GM19328 (cell line): ENCODE measurements around the gene LGALS7B.
"Not testable (repeated sequence)": the region's sequence is repeated elsewhere in the genome, so short reads cannot be mapped to it uniquely, and the experiment has no call there.

Source experiments
- ATAC-seq: cut with Tn5 transposase; IDR thresholded peaks from one replicate; pipeline ENCODE4 v1.9.1; 2021; ENCODE audit warnings: mild to moderate bottlenecking, moderate library complexity; ENCODE audit not compliant: unreplicated experiment

The LGALS7B gene

DNA sequence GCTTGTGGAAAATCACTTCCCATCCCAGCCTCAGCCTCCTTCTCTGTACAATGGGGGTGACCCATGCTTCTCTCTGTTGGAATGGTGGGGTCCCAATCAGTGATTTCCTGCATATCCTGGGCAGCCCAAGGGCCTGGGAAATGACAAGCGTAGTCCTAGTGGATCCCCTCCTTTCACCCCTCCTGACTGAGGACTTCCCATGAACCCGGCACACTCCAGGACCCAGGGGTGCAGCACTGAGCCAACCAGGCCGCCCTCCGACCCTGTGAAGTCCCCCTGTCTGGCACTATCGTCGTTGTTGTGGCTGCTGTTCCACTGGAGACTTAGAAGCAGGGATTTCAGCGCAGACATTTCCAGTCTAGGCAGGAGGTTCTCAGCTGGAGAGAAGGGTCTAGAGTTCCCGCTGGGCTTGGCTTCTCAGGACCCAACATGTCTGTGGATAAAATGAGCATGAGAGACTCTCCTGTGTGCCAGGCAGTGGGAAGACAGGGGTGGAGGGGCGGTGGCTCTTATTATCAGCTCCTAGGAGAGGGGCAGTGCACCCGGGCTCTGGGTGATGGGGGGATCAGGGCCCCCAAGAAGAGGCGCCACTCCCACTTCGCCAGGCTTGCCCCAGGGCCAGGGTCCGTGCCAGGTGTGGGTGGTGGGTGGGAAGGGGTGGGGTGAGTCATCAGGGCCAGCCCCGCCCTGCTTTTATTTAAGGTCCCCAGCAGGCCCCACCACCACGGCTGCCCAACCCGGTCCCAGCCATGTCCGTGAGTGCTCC is at the start of gene LGALS7B:
Gene LGALS7B (plus strand): TSS at position 723 of the 766 bp plus-strand sequence. CDS start 27 bp downstream, at position 750.
- ATAC-seq = no peak

DNA sequence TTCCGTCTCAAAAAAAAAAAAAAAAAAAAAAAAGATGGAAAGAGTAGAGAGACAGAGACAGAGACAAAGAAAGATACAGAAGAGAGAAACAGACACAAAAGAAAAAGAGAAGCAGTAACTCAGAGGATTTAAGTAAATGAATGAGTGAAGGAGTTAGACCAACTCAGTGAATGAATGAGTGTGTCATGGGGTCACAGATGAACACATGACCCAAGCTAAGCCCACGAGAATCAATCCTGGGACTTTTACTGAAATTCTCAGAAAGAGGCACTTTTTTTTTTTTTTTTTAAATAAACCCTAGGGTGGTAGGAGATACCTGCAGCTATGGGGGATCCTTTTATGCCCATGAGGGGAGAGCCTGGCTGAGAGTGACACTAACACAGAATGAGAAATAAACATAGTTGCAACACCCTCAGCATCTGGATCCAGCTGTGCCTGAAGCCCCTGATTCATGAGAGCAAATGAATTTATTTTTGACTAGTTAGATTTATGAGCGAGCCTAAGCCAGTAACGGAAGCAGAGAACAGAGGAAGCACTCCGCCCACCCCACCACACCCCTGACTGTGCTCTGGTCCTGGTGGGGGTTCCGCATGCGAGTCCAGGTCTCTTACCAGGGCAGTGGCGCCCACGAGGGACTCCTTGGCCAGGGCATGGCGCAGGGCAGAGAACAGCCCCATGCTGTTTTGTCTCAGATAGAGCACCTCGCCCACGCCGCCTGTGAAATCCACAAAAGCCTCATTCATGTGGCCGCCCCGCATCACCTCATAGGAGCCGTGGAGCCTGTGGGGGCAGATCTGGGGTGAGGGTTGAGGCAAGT is 49.4 kb upstream of the LGALS7B start:
- no peak for ATAC-seq

DNA sequence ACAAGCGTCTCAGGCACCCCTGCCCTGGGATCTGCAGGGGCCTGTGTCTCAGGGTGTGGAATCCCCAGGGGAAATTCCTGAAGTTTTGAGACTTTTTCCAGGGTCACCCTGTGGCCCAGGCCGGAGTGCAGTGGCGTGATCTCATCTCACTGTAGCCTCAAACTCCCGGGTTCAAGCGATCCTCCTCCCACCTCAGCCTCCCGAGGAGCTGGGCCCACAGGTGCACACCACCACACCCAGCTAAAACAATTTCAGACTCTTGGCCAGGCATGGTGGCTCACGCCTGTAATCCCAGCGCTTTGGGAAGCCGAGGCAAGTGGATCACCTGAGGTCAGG is 48.8 kb upstream of the LGALS7B start:
- ATAC-seq = no peak

DNA sequence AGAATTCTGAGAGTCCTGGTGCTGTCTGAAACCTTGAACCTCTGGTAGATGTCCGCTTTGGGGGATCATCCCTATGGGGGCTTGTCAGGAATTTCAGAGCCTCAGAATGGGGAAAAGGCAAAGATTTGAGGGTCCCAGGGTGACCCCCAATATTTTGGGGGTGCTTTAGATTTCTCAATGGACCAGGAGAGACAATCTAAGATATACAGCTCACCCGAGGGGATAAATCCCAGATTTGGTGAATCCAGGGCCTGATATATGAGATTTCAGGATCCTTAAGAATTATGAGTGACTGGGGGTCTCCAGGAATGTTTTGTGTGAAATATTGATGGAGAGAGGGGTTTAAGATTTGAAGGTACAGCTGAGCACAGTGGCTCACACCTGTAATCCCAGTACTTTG is 48.1 kb upstream of the LGALS7B start:
- ATAC-seq = no peak

DNA sequence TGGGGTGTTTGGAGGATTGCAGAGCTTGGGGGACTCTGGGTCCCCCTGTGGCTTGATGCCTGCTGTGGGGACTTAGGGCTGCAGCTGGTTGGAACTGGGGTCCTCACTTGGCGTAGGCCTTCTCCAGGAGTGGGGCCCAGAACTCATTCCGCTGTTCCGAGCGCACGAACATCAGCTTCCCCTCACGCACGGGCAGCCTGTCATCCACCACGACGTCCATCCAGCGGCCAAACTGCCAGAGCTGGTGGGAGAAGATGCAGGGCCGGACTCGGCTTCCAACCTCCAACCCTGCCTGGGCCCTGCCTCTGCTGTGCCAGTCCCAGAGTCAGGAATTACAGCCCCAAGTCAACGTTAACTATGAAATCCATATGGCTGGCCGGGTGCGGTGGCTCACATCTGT is 47.3 kb upstream of the LGALS7B start:
- no peak for ATAC-seq

DNA sequence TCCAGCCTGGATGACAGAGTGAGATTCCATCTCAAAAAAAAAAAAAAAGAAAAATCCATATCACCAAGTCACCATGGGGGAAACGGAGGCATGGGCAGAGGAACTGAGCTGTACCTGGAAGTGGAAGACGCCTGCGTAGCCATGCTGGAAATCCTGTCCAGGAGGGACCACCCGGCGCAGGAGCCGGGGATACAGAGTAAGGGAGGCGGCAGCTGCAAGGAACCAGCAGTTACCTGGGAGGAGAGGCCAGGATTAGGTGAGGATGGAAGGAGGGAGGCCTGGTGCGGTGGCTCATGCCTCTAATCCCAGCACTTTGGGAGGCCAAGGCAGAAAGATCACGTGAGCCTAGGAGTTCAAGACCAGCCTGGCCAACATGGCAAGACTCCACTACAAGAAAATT is 46.7 kb upstream of the LGALS7B start:
- no peak for ATAC-seq

DNA sequence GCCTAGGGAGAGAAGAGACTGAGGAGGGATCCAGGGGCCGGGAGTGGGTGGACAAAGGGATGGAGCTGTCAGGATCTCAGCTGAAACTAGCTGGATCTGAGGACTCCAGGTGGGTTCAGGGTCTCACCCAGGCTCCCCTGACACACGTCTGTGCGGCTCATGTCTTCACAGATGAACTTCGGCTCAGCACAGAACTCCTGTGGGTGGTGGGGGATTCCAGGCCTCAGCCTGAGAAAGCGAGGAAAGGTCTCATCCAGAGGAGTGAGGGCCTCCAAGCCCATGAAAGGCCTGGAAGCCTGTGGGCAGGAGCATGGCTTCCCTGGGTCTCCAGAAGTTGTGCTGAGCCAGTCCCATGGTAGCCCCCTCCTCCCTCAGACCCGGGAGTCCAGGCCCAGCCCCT is 46.1 kb upstream of the LGALS7B start:
- no peak for ATAC-seq

DNA sequence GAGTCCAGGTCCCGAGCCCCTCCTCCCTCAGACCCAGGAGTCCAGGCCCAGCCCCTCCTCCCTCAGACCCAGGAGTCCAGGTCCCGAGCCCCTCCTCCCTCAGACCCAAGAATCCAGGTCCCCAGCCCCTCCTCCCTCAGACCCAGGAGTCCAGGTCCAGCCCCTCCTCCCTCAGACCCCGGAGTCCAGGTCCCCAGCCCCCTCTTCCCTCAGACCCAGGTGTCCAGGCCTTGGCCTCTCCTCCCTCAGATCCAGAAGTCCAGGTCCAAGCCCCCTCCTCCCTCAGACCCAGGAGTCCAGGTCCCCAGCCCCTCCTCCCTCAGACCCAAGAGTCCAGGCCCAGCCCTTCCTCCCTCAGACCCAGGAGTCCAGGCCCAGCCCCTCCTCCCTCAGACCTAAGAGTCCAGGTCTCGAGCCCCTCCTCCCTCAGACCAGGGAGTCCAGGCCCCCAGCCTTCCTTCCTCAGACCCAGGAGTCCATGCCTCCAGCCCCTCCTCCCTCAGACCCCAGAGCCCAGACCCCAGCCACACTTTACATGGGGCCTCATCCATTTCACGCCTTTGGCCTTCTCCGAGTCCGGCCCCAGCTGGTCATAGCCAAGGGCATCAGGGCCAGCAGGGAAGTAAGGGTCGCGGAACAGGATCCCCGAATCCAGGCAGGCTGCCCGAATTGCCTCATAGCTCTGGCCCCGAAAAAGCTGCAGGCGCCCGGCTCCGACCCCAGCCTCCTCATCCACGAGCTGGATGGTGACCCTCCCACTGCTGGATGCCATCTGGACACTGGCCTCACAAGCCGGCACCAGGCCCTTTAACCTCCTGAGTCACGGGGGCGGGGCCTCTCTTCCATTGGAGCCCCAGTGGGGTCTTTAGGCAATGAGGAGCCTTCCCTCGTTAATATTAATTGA is 45.4 kb upstream of the LGALS7B start:
- ATAC-seq = no peak

DNA sequence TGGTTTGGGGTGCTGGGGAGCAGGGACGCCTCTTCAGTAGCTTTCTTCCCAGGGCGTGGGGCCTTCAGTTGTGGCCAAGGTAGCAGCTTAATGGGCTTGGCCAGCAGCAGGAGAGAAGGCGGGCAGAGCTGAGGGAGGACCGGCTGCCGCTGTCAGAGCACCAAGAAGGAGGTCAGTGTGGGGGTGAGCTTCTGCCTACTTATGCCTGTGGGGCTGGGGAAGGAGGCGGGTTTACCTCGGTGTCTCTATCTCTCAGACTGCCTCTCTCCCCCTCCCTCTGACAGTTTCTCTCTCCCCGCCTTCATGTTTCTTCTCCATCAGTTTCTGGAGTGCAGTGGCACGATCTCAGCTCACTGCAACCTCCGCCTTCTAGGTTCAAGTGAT is 44.7 kb upstream of the LGALS7B start, which contains the start of gene CAPN12:
Gene CAPN12 (minus strand): TSS at position 177 of the 384 bp plus-strand sequence. CDS start 309 bp downstream, outside the sequence.
- no peak for ATAC-seq

DNA sequence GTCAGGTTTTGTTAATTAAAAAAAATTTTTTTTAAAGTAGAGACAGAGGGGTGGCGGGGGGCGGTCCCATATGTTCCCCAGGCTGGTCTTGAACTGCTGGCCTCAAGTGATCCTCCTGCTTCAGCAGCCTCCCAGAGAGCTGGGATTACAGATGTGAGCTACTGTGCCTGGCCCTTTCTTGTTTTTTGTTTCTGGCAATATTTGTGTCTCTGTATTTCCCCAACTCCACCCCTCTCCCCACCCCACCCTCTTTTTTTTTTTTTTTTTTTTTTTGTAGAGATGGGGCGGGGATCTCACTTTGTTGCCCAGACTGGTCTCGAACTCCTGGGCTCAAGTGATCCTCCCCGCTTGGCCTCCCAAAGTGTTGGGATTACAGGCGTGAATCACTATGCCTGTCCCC is 44.1 kb upstream of the LGALS7B start:
- ATAC-seq = no peak

DNA sequence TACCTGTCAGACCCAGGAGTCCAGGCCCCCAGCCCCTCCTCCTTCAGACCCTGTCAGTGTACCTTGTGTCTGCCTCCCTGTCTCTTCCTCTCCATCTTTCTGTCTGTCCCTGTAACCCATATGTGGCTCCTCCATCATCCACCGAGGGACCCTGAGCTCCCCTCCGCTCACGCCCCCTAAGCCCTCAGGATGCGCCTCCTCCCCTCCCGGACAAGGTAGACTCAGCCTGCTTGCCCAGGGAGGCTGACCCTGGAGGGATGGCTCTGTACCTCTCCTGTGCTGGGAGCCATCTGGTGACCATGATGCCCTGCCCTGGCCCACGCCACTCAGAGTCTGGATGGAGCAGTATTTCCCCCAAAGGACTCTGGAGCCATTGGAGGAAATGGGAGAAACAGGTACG is 43.7 kb upstream of the LGALS7B start:
- no peak for ATAC-seq

DNA sequence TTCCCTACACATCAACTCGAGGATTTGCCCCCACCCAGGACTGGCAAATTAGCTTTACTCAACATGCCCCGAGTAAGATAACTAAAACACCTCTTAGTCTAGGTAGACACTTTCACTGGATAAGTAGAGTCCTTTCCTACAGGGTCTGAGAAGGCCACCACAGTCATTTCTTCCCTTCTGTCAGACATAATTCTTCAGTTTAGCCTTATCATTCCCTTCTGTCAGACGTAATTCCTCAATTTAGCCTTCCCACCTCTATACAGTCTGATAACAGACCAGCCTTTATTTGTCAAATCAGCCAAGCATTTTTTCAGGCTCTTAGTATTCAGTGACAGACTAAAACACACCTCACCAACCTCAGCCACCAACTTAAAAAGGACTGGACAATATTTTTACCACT is 35.2 kb upstream of the LGALS7B start:
- ATAC-seq = not testable (repeated sequence)

DNA sequence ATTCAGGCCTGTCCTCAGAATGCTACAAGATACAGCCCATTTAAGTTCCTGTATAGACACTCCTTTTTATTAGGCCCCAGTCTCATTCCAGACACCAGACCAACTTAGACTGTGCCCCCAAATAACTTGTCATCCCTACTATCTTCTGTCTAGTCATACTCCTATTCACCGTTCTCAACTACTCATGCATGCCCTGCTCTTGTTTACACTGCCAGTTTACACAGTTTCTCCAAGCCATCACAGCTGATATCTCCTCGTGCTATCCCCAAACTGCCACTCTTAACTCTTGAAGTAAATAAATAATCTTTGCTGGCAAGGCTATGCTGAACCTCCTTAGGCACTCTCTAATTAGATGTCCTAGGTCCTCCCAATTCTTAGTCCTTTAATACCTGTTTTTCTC is 34.8 kb upstream of the LGALS7B start:
- ATAC-seq = not testable (repeated sequence)

DNA sequence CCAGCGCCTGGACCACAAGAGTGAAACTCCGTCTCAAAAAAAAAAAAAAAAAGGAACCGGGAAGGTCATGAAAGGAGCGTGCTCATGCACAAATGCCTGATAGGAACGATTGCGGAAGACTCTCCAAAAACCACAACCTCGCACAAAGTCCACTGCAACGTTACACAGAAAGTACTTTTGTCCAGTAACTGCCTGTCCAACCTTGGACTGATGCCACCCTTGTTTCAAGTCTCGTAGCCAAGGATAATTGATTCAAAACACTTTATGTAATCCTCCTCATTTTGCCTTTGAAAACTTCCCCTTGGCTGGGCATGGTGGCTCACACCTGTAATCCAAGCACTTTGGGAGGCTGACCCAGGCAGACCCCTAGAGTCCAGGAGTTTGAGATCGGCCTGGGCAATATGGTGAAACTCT is 29.4 kb upstream of the LGALS7B start:
- no peak for ATAC-seq

DNA sequence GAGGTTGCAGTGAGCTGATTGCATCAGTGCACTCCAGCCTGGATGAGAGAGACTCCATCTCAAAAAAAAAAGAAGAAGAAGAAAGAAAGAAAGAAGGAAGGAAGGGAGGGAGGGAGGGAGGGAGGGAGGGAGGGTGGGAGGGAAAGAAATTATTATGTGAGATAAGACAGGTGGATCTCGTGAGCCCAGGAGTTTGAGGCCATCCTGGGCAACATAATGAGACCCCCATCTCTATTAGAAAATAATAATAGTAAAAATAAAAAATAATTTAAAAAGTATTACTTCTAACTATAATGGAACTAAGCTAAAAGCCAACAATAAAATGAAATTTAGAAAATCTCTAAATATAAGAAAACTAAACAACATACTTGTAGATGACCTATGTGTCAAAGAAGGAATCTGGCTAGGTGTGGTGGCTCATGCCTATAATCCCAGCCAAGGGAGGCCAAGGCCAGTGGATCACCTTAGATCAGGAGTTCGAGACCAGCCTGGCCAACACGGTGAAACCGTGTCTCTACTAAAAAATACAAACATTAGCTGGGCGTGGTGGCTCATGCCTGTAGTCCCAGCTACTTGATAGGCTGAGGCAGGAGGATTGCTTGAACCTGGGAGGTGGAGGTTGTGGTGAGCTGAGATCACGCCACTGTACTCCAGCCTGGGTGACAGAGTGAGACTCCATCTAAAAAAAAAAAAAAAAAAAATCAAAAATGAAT is 28.0 kb upstream of the LGALS7B start:
- ATAC-seq = not testable (repeated sequence)

DNA sequence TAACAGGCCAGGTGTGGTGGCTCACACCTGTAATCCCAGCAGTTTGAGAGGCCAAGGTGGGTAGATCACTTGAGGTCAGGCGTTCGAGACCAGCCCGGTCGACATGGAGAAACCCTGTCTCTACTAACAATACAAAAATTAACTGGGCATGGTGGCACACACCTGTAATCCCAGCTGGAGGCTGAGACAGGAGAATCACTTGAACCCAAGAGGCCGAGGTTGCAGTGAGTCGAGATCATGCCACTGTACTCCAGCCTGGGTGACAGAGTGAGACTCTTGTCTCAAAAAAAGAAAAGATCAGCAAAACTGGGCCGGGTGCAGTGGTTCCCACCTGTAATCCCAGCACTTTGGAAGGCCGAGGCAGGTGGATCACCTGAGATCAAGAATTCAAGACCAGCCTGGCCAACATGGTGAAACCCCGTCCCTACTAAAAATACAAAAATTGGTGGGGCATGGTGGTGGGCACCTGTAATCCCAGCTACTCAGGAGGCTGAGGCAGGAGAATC is 27.1 kb upstream of the LGALS7B start:
- ATAC-seq = not testable (repeated sequence)

DNA sequence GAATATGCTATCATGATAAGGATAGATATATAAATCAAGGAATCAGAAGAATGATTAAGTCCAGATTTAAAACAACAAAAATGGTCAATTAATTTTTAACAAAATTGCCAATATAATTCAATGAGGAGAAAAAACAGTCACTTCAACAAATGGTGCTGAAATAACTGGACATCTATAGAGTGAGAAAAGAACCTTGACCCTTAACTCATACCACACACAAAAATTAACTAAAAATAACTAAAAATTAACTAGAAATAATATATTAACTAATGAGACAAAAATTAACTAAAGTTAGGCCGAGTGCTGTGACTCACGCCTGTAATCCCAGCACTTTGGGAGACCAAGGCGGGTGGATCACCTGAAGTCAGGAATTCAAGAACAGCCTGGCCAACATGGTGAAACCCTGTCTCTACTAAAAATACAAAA is 25.2 kb upstream of the LGALS7B start:
- no peak for ATAC-seq

DNA sequence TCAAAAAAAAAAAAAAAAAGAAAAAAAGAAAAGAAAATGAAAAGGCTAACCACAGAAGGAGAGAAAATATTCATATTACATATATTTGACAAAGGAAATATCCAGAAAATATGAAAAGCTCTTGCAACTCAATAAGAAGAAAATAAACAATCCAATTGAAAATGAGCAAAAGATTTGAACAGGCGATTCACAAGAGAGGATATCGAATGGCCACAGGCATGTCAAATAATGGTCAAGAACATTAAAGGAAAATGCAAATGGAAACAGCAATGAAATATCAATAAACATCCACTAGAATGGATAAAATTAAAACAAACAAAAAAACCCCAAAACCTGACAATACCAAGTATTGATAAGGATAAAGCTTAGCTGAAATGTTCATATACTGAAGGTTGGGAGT is 23.8 kb upstream of the LGALS7B start:
- ATAC-seq = no peak

DNA sequence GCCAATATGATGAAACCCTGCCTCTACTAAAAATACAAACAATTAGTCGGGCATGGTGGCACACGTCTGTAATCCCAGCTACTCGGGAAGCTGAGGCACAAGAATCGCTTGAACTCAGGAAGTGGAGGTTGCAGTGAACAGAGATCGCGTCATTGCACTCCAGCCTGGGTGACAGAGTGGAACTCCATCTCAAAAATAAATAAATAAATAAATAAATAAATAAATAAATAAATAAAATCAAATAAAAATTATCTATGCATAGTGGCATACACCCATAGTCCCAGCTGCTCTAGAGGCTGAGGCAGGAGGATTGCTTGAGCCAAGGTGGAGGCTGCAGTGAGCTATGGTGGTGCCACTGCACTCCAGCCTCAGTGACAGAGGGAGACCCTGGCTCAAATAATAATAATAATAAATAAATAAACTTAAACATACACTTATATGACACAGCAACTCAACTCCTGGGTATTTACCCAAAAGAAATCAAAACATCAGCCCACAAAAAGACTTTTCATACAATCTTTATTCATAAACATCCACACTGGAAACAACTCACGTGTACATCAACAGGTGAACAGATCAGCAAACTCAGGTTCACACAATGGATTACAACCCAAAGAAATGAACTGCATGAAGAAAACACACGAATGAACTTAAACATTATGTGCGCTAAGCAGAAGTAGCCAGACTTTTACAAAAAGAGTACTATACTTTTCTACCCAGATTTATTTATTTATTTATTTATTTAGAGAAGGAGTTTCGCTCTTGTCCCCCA is 22.5 kb upstream of the LGALS7B start:
- ATAC-seq = no peak
